Measurements from ENCODE around the gene C1orf141.

Gene C1orf141

DNA sequence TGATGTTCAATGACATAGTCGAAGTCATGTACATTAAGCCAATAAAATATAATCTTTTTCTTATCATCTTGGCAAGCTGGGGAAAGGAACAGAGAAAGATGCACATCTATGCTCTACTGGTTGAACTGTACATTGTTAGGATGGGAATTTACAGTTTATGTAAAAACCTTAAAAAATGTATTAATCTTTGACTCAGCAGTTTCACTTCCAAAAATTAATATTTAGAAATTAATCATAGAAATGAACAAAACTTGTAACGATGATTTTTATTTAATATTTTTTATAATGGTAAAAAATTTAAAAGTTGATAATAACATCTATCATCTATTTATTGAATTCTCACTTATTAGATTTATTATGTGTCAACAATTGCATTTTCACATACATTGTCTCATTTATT is 5.7 kb upstream of the C1orf141 start:
- Mint-ChIP-seq H3K4me3 (no peak overlapping the region), H3K36me3 (ENCODE audit: low read depth) (no peaks in the 10 kb centered on the region), H3K27ac (no peak overlapping the region), H3K27me3 (ENCODE audit: low read depth, poor library complexity) (peaks cover 14% of the 10 kb centered on the region), H3K4me1 (peaks cover 24% of the 10 kb centered on the region), H3K9me3 (no peaks in the 10 kb centered on the region)
- DNase-seq, result no peak
- TF ChIP-seq, protein P1, sequence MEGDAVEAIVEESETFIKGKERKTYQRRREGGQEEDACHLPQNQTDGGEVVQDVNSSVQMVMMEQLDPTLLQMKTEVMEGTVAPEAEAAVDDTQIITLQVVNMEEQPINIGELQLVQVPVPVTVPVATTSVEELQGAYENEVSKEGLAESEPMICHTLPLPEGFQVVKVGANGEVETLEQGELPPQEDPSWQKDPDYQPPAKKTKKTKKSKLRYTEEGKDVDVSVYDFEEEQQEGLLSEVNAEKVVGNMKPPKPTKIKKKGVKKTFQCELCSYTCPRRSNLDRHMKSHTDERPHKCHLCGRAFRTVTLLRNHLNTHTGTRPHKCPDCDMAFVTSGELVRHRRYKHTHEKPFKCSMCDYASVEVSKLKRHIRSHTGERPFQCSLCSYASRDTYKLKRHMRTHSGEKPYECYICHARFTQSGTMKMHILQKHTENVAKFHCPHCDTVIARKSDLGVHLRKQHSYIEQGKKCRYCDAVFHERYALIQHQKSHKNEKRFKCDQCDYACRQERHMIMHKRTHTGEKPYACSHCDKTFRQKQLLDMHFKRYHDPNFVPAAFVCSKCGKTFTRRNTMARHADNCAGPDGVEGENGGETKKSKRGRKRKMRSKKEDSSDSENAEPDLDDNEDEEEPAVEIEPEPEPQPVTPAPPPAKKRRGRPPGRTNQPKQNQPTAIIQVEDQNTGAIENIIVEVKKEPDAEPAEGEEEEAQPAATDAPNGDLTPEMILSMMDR (IDR thresholded peaks at IDR 0.05), result no peak

DNA sequence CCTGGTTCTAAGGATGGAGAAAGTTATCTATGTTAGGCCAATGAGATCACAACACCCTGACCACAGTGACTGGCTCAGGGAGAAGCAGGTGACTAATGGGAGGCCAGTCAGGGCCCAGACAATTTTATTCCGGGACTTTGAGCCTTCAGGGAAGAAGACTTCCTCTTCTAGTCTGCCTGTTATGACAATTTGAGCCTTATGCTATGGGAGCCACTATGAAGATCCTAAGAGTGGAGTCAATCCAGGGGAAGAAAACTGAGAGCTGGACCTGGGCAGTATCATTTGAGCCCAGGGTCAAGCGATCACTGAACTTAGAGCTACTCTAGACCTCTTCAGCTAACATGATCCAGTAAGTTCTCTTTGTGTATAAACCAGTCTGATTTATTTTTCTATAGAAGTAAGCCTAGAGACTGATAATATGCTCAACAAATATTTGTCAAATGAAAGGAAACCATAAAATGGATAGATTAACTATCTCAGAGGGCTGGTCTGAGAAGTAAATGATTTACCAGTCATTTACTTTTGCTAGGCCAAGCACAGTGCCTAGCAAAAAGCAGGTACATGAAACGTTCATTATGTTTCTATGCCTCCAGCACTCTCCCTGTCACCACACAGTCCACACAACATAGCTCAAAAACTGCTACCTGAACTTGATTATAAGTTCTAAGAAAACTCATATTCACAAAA is 4.2 kb upstream of the C1orf141 start:
- H3K9me3 Mint-ChIP-seq, result no peaks in the 10 kb centered on the region
- no peak overlapping the region for H3K4me3 Mint-ChIP-seq
- H3K36me3 Mint-ChIP-seq (ENCODE audit: low read depth), result no peaks in the 10 kb centered on the region
- H3K27me3 Mint-ChIP-seq (ENCODE audit: low read depth, poor library complexity), result peaks cover 11% of the 10 kb centered on the region
- peaks cover 34% of the 10 kb centered on the region for H3K4me1 Mint-ChIP-seq
- TF ChIP-seq, protein P1 (IDR thresholded peaks at IDR 0.05), result no peak
- DNase-seq, result no peak
- no peak overlapping the region for H3K27ac Mint-ChIP-seq

DNA sequence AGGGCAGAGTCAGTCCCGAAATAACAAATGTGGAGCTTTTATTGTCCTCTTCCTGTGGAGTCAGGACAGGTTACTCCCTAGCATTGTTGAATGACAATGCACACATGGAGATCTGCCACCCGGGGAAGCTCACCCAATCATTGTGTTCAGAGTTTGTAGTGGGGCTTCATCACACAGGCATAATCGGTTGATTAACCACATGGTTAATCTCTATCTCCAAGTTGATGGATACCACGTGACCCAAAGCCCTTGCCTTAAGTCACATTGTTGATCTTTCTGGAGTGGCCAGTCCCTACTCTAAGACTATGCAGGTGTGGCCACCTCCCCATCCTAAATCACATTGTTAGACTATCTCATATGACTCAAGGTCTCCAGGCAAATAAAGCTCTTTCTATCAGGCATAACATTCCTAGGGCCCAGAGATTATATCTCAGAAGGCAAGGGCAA is 2.6 kb upstream of the C1orf141 start:
- Mint-ChIP-seq H3K27me3 (ENCODE audit: low read depth, poor library complexity) (peaks cover 11% of the 10 kb centered on the region), H3K4me1 (peaks cover 34% of the 10 kb centered on the region), H3K27ac (no peak overlapping the region), H3K9me3 (no peaks in the 10 kb centered on the region), H3K36me3 (ENCODE audit: low read depth) (no peaks in the 10 kb centered on the region), H3K4me3 (no peak overlapping the region)
- TF ChIP-seq, protein P1 (IDR thresholded peaks at IDR 0.05), result no peak
- no peak for DNase-seq

DNA sequence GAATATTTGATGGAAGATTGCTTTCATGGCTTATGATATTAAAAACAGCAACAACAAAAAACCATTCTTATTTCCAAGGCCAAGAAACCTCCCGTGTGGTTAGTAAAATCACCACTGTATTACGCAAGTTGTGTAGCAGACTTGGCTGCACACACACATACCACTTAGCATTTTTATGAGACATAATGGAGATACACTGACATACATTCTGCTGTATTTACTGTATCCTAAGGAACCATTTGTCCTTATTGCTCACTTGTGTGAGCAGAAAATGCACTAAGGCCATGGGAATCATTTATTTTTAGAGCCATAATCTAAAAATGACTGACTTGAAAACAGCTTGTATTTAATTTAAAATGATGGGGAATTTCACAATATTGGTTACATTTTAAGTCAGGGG is 584 bp upstream of the C1orf141 start:
- no peak for DNase-seq
- TF ChIP-seq, protein P1 (IDR thresholded peaks at IDR 0.05), result no peak
- Mint-ChIP-seq H3K36me3 (ENCODE audit: low read depth) (no peaks in the 10 kb centered on the region), H3K4me1 (peaks cover 28% of the 10 kb centered on the region), H3K27me3 (ENCODE audit: low read depth, poor library complexity) (peaks cover 9% of the 10 kb centered on the region), H3K27ac (no peak overlapping the region), H3K9me3 (no peaks in the 10 kb centered on the region), H3K4me3 (no peak overlapping the region)

DNA sequence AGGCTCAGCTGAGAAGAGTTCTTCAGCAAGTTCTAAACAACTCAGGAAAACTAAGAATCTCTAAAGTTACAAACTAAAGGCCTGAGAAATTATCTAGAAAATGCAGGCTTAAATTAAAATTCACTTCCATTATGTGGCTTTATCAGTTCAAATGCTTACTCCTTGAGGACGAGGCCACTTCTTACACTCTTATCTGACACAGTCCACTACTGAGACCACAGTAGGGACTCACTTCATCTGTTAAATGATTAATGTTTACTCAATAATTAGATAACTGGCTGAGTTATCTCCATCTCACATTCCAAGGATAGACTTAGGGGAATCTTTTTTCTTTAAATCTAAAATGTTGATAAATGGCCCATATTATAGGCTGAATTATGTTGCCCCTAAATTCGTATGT is 1.6 kb downstream of the C1orf141 start:
- no peaks in the 10 kb centered on the region for H3K36me3 Mint-ChIP-seq (ENCODE audit: low read depth)
- H3K9me3 Mint-ChIP-seq, result no peaks in the 10 kb centered on the region
- peaks cover 7% of the 10 kb centered on the region for H3K27me3 Mint-ChIP-seq (ENCODE audit: low read depth, poor library complexity)
- TF ChIP-seq, protein P1 (IDR thresholded peaks at IDR 0.05), result no peak
- H3K4me1 Mint-ChIP-seq, result peaks cover 24% of the 10 kb centered on the region
- DNase-seq, result no peak
- no peak overlapping the region for H3K4me3 Mint-ChIP-seq
- no peak overlapping the region for H3K27ac Mint-ChIP-seq

DNA sequence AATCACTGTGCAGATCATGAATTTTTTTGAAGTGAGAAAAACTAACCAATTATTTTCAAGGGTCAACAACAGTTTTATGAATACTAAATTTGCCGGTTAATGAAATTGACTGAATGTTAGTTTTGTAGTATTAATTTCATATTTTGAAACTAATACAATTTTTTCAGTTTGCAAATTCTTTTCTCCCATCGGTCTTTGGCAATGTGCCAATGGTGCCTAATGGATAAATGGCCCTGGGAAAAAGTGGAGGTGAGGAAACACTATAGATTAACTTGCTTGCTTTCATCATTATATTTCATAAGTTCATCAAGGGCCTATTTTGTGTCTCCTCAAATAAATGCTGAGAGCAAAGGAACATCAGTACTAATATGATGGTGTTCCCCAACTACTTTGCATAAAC is 4.1 kb downstream of the C1orf141 start:
- H3K4me1 Mint-ChIP-seq, result peaks cover 11% of the 10 kb centered on the region

More for the DNA sequence above, 4.1 kb downstream of the C1orf141 start:
- Mint-ChIP-seq H3K9me3 (no peaks in the 10 kb centered on the region), H3K27me3 (ENCODE audit: low read depth, poor library complexity) (peaks cover 7% of the 10 kb centered on the region), H3K4me3 (no peak overlapping the region), H3K36me3 (ENCODE audit: low read depth) (no peaks in the 10 kb centered on the region), H3K27ac (no peak overlapping the region)
- DNase-seq, result no peak
- TF ChIP-seq, protein P1 (IDR thresholded peaks at IDR 0.05), result no peak

Data from nephron progenitor cell (in vitro differentiated cells).